HepG2 (cell line): Measurements from ENCODE around the gene CDC25C. TPM values are rescaled to one million over a fixed set of nuclear protein-coding genes. Genes with fewer than 3 reads are reported as not detected.

Experiments used
- ATAC-seq: fragments of 200-7000 bp; cut with Tn5 transposase; 3 replicates; pipeline ENCODE4 v1.9.1; 2020; ENCODE audit warnings: mild to moderate bottlenecking, moderate library complexity
- BruUV-seq: library from RNA; stranded (reverse); fragments of 400-500 nt; replicated peaks from 2 replicates; lab custom pipeline; 2021; lab: Mats Ljungman, UMichigan
- CTCF ChIA-PET: fragments of 300-600 bp; formaldehyde crosslinking; extraction: SDS; loops from one replicate; lab custom pipeline; 2021; ENCODE audit warnings: low total read pairs, inconsistent platforms, low intra/inter-chr PET ratio; lab: Yijun Ruan, JAX
- POLR2A ChIA-PET: fragments of 350-600 bp; sonication (Branson Sonifier 250); formaldehyde crosslinking; loops from one replicate; lab custom pipeline; 2020; ENCODE audit warnings: antibody characterized with exemption, inconsistent platforms; lab: Yijun Ruan, JAX
- DNase-seq: peaks from one replicate; pipeline ENCODE4 v3.0.0-alpha.2; 2015; ENCODE audit warnings: low spot score
- FAIRE-seq: peaks from 3 replicates; lab custom pipeline; 2011; peaks lifted over from hg19 to GRCh38; lab: Jason Lieb, UNC
- H2AFZ ChIP-seq: one replicate; pipeline ENCODE4 v1.6.1; 2011; ENCODE audit warnings: low read length, inconsistent platforms
- H3K27ac ChIP-seq: fragments of 300-600 bp; 3 replicates; pipeline ENCODE4 v1.8.0; 2011; ENCODE audit warnings: mixed run types, mild to moderate bottlenecking, mixed read lengths, low read length, inconsistent platforms; ENCODE audit not compliant: insufficient read depth; ENCODE audit errors: extremely low read length
- H3K27me3 ChIP-seq, 2 experiments: fragments of 200-600 bp in 1 of 2; 2 replicates in 1 of 2; 3 replicates in 1 of 2; pipeline versions ENCODE4 v1.6.0 to v1.8.0; 2011; ENCODE audit warnings: low read length in 2 of 2, mild to moderate bottlenecking in 2 of 2, moderate library complexity in 2 of 2, inconsistent platforms in 1 of 2; ENCODE audit not compliant: insufficient read depth in 2 of 2, control insufficient read depth in 1 of 2
- H3K36me3 ChIP-seq, 2 experiments: fragments of 200-600 bp in 1 of 2; replicated peaks in 1 of 2; 2 replicates in 1 of 2; 3 replicates in 1 of 2; pipeline versions ENCODE4 v1.5.1 to v1.8.0; 2011; ENCODE audit warnings: low read length in 2 of 2, inconsistent platforms in 1 of 2; ENCODE audit not compliant: insufficient read depth in 2 of 2, control insufficient read depth in 1 of 2
- H3K4me1 ChIP-seq: 2 replicates; pipeline ENCODE4 v1.5.1; 2012; ENCODE audit warnings: low read length, inconsistent platforms; ENCODE audit not compliant: insufficient read depth
- H3K4me2 ChIP-seq: 2 replicates; pipeline ENCODE4 v1.6.0; 2011; ENCODE audit warnings: low read depth, low read length, inconsistent platforms
- H3K4me3 ChIP-seq, 3 experiments: fragments of 200-600 bp in 1 of 3; sonication (generic), shearing (Covaris generic) in 1 of 3; replicated peaks in 1 of 3; 2 replicates each; pipeline ENCODE4 v1.5.1; 2011 to 2016; ENCODE audit warnings: low read length in 3 of 3, inconsistent platforms in 2 of 3, low read depth in 2 of 3, mild to moderate bottlenecking in 2 of 3, control low read depth in 1 of 3, mixed read lengths in 1 of 3; ENCODE audit not compliant: insufficient read depth in 1 of 3
- H3K79me2 ChIP-seq: one replicate; pipeline ENCODE4 v1.6.1; 2011; ENCODE audit warnings: low read length, inconsistent platforms; ENCODE audit not compliant: insufficient read depth
- H3K9ac ChIP-seq: 2 replicates; pipeline ENCODE4 v1.6.0; 2011; ENCODE audit warnings: mild to moderate bottlenecking, low read depth, low read length, inconsistent platforms; ENCODE audit not compliant: insufficient read depth
- H3K9me3 ChIP-seq: 2 replicates; pipeline ENCODE4 v1.5.1; 2012; ENCODE audit warnings: mild to moderate bottlenecking, low read length
- H4K20me1 ChIP-seq: 2 replicates; pipeline ENCODE4 v1.6.0; 2011; ENCODE audit warnings: inconsistent platforms, mild to moderate bottlenecking, low read length, moderate library complexity; ENCODE audit not compliant: insufficient read depth
- EEA1 ChIP-seq: sonication (generic); formaldehyde crosslinking; IDR thresholded peaks from 2 replicates; pipeline ENCODE4 v1.5.1; 2020; ENCODE audit warnings: mild to moderate bottlenecking, missing genetic modification reagents, borderline replicate concordance
- ELF4 ChIP-seq: sonication (generic); formaldehyde crosslinking; IDR thresholded peaks from 2 replicates; pipeline ENCODE4 v1.5.0; 2020; ENCODE audit warnings: missing genetic modification reagents, mild to moderate bottlenecking, moderate library complexity, borderline replicate concordance
- ERF ChIP-seq: IDR thresholded peaks from 2 replicates; pipeline ENCODE4 v1.6.1; 2018; ENCODE audit warnings: missing biosample characterization, missing genetic modification reagents
- ETV6 ChIP-seq: sonication (generic); formaldehyde crosslinking; conservative IDR thresholded peaks from 2 replicates; pipeline ENCODE4 v1.4.0; 2020; ENCODE audit warnings: missing genetic modification reagents
- FOXA3 ChIP-seq: IDR thresholded peaks from 2 replicates; pipeline ENCODE4 v1.6.1; 2016; ENCODE audit warnings: missing genetic modification reagents, missing compliant biosample characterization
- KAT8 ChIP-seq: IDR thresholded peaks from 2 replicates; pipeline ENCODE4 v1.6.1; 2016; ENCODE audit warnings: missing genetic modification reagents, missing compliant biosample characterization
- NCOA1 ChIP-seq: sonication (generic); formaldehyde crosslinking; IDR thresholded peaks from 2 replicates; pipeline ENCODE4 v1.9.0; 2021; ENCODE audit warnings: missing genetic modification reagents
- SATB2 ChIP-seq: sonication (generic); formaldehyde crosslinking; IDR thresholded peaks from 2 replicates; pipeline ENCODE4 v1.5.0; 2020; ENCODE audit warnings: missing genetic modification reagents
- SETDB1 ChIP-seq: sonication (generic); formaldehyde crosslinking; IDR thresholded peaks from 2 replicates; pipeline ENCODE4 v1.5.1; 2020; ENCODE audit warnings: missing genetic modification reagents, mild to moderate bottlenecking, borderline replicate concordance
- TFAP4 ChIP-seq: sonication (generic); IDR thresholded peaks from 2 replicates; pipeline ENCODE4 v1.6.1; 2016; ENCODE audit warnings: low read depth, borderline replicate concordance
- THAP11 ChIP-seq: IDR thresholded peaks from 2 replicates; pipeline ENCODE4 v1.6.1; 2016; ENCODE audit warnings: missing biosample characterization, missing genetic modification reagents
- ZSCAN9 ChIP-seq: IDR thresholded peaks from 2 replicates; pipeline ENCODE4 v1.6.1; 2016; ENCODE audit warnings: borderline replicate concordance
- WGBS: methylation state at CpG from one replicate; pipeline ENCODE4 v1.1.6; 2017; ENCODE audit warnings: low lambda C conversion rate; 5-methylcytosine and 5-hydroxymethylcytosine counted together
- in situ Hi-C: cut with HindIII; loops from 2 replicates; pipeline ENCODE4 v1.10.0; 2017; ENCODE audit warnings: low pct_unique_long_range_greater_than_20kb; ENCODE audit not compliant: extremely low pct_ligation_motif_present
- intact Hi-C: fragments of 100-400 bp; cut with micrococcal nuclease; formaldehyde crosslinking; loops from one replicate; pipeline ENCODE4 v1.10.0; 2022; ENCODE audit not compliant: unreplicated experiment
- polyA plus RNA-seq, 8 experiments: library from polyadenylated mRNA; depleted of rRNA in 3 of 8; stranded (reverse) in 7 of 8; unstranded in 1 of 8; fragments of >200 nt; fragmentation: Illumina TruSeq in 4 of 8; extraction: Trizol in 4 of 8; gene quantifications; 2 replicates each; pipeline versions ENCODE4 v1.2.1 to v1.2.3, GENCODE V29; 2011 to 2016; ENCODE audit warnings: low read depth in 4 of 8, missing spikeins in 1 of 8, mixed read lengths in 1 of 8; ENCODE audit not compliant: insufficient read depth in 1 of 8
- total RNA-seq, 5 experiments: library from RNA; depleted of rRNA; stranded (reverse); fragments of >200 nt; fragmentation: Illumina TruSeq; extraction: Trizol; gene quantifications; 2 replicates each; pipeline ENCODE4 v1.2.3, GENCODE V29; 2016; ENCODE audit warnings: low read depth in 1 of 5
- TF ChIP-seq, protein P1 (sequence below): IDR thresholded peaks from 2 replicates; pipeline ENCODE4 v1.6.1; 2016; ENCODE audit warnings: missing biosample characterization, missing genetic modification reagents, low read depth

The CDC25C gene
- total and polyA plus RNA-seq, 2 of the 13 experiments (the other 11 are each of a cell fraction or from before 2014, with no cell fraction given): 17.7 to 27.6 TPM

GRCh38 chr5:138369706-138370105 lies 38.1 kb upstream of the CDC25C start:
- Histone ChIP-seq H3K4me1 (peaks cover 22% of the 10 kb centered on the region), H3K36me3 (peaks cover 0 to 16% of the 10 kb centered on the region in 2 experiments; a peak in 3 of 5 replicates), H3K4me2 (no peak overlapping the region), H3K27ac (no peak overlapping the region), H3K4me3 (no peak overlapping the region), H3K79me2 (peaks cover 63% of the 10 kb centered on the region), H3K27me3 (no peaks in the 10 kb centered on the region), H3K9ac (no peak overlapping the region), H2AFZ (no peak overlapping the region), H3K9me3 (no peaks in the 10 kb centered on the region), H4K20me1 (peaks cover 9% of the 10 kb centered on the region)
- DNase-seq: no peak
- ChIA-PET POLR2A (interaction anchor here (1.3 kb wide), 1 partner anchor 32 kb away, joined by 4 read pairs; the partner anchor contains the start of gene FAM53C), CTCF (no interaction called here)
- BruUV-seq: no TSS peak
- WGBS: 100% methylated on average over 2 of the region's 2 CpGs
- no peak for FAIRE-seq
- no peak for TF ChIP-seq ETV6 (CRISPR knock-in tag)
- no peak for TF ChIP-seq SATB2 (CRISPR knock-in tag)
- TF ChIP-seq THAP11 (CRISPR knock-in tag): no peak
- no peak for TF ChIP-seq TFAP4
- no peak for TF ChIP-seq SETDB1 (CRISPR knock-in tag)
- TF ChIP-seq ELF4 (CRISPR knock-in tag): no peak
- TF ChIP-seq ERF (CRISPR knock-in tag): no peak
- no peak for TF ChIP-seq KAT8
- TF ChIP-seq, protein P1, sequence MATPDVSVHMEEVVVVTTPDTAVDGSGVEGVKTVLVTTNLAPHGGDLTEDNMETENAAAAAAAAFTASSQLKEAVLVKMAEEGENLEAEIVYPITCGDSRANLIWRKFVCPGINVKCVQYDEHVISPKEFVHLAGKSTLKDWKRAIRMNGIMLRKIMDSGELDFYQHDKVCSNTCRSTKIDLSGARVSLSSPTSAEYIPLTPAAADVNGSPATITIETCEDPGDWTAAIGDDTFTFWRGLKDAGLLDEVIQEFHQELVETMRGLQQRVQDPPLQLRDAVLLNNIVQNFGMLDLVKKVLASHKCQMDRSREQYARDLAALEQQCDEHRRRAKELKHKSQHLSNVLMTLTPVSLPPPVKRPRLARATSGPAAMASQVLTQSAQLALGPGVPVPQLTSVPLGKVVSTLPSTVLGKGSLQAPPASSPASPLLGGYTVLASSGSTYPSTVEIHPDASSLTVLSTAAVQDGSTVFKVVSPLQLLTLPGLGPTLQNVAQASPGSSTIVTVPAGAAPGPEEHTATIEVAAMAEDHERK: no peak
- no peak for TF ChIP-seq NCOA1 (CRISPR knock-in tag)
- TF ChIP-seq EEA1: no peak
- TF ChIP-seq ZSCAN9 (CRISPR knock-in tag): no peak
- TF ChIP-seq FOXA3: no peak
- in situ Hi-C loops (no loop called here), intact Hi-C loops (no loop called here)
- no peak for ATAC-seq
